ENCODE data around the gene EVI2A.
A peak's percentile ranks its signal among the peaks of the same experiment; 100 is the strongest.
"Not testable (repeated sequence)": the region's sequence is repeated elsewhere in the genome, so short reads cannot be mapped to it uniquely, and the experiment has no call there.

Gene EVI2A

DNA sequence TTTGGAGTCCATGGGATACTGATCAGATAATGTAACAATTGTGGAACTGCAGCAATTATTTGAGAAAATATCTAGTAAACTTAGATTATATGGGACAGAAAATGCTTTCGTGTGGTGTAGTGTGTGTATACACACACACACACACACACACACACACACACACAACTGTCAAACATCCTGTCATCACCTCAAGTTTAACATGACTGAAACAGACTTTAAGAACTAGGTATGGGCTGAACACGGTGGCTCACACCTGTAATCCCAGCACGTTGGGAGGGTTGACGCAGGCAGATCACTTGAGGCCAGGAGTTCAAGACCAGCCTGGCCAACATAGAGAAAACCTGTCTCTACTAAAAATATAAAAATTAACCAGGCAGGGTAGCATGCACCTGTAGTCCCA lies 544 bp upstream of the EVI2A start:
- DNase-seq (ENCODE audit: low spot score in 2 of 2) (no peak), ATAC-seq (ENCODE audit: low read depth) (no peak)
- peaks cover 12% of the 10 kb centered on the region for H3K36me3 Mint-ChIP-seq
- H3K9me3 Mint-ChIP-seq, result no peaks in the 10 kb centered on the region
- peak overlapping the region; percentile 84 for H3K4me3 Mint-ChIP-seq
- peaks cover 15% of the 10 kb centered on the region for H3K4me1 Mint-ChIP-seq
- peak overlapping the region; percentile 85 for H3K27ac Mint-ChIP-seq
- H3K27me3 Mint-ChIP-seq, result no peaks in the 10 kb centered on the region

DNA sequence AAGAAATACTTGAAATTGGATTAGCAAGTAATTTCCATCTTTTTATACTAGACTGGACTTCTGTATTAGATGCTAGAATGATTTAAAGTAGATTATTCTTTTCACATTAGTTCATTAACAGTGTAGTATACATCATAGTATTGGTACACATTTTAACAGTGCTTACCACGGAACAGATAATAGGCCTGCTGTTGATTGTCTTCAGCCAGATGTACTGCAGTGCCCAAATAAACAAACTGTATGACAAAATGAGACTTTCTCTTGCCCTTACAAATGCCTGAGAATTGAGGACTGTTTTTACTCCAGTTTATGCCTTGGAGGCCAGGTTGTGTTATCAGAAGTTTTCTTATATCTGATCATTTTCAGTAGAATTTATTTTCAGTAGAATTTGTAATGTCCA lies 631 bp downstream of the EVI2A start:
- Mint-ChIP-seq H3K27me3 (no peaks in the 10 kb centered on the region), H3K36me3 (peaks cover 6% of the 10 kb centered on the region), H3K27ac (peak overlapping the region; percentile 85), H3K4me1 (peaks cover 17% of the 10 kb centered on the region), H3K4me3 (peak overlapping the region; percentile 84), H3K9me3 (no peaks in the 10 kb centered on the region)
- DNase-seq (ENCODE audit: low spot score in 2 of 2) (no peak), ATAC-seq (ENCODE audit: low read depth) (no peak)

DNA sequence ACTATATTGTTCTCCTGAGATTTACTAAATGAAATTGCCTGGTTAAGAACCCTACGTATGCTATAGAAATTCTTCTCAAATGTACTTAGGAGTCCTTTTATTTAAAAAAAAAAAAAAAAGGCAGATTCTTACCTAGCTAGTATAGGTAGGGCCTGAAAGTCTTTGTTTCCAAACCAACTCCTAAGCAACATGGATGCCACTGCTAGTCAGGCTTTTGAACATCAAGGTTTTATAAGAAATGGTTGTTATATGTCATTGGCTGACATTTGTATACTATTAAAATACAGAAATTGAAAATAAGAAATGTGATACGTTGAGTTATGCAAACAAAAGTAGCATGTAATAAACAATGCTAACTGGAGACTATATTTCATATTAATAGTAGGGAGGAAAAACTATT lies 1.2 kb downstream of the EVI2A start:
- Mint-ChIP-seq H3K27me3 (no peaks in the 10 kb centered on the region), H3K4me3 (peak overlapping the region; percentile 84), H3K9me3 (no peaks in the 10 kb centered on the region), H3K27ac (no peak overlapping the region), H3K4me1 (peaks cover 17% of the 10 kb centered on the region), H3K36me3 (peaks cover 4% of the 10 kb centered on the region)
- no peak for ATAC-seq (ENCODE audit: low read depth)
- DNase-seq (ENCODE audit: low spot score in 2 of 2), result no peak

DNA sequence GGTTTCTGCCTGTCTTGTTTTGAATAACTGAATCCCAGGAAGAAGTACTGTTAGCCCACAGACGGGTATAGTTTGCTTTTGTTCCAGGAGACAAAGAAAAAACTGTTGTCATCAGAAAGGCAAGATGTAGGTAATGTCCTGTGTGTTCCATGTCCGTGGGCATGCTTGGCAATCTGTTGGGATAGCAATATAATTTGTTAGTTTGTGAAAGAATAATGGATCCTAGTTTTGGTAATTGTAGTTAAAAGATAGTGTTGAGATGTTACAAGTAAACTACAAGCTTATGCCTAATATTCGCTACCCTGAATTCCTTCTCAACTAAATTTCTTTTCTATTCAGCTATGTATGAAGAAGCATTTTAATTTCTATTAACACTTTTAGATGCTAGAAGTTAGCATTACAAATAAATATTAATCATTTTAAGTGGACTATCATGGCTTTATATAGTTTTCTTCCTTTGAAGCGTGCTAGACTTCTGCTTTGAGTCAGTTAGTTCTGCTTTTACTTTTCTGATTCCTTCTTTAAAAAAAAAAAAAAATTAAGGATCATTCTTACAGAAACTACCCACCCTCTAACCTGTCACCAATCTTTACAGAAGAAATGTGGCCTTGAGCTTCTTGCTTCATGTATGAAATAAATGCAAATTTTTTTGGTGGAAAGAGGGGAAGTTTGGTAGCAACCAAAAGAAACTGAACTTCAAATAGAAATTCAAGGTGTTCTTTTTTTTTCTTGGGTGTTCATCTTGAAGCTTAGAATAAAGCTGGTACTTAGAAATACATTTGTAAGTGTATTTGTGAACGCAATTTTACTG lies 2.4 kb downstream of the EVI2A start:
- Mint-ChIP-seq H3K9me3 (no peaks in the 10 kb centered on the region), H3K4me1 (peaks cover 21% of the 10 kb centered on the region), H3K4me3 (peak overlapping the region; percentile 88), H3K27ac (peak overlapping the region; percentile 92), H3K36me3 (peaks cover 4% of the 10 kb centered on the region), H3K27me3 (no peaks in the 10 kb centered on the region)
- DNase-seq (ENCODE audit: low spot score in 2 of 2), result peak in 1 of 2 donors; percentile 56
- peak; percentile 76 for ATAC-seq (ENCODE audit: low read depth)

DNA sequence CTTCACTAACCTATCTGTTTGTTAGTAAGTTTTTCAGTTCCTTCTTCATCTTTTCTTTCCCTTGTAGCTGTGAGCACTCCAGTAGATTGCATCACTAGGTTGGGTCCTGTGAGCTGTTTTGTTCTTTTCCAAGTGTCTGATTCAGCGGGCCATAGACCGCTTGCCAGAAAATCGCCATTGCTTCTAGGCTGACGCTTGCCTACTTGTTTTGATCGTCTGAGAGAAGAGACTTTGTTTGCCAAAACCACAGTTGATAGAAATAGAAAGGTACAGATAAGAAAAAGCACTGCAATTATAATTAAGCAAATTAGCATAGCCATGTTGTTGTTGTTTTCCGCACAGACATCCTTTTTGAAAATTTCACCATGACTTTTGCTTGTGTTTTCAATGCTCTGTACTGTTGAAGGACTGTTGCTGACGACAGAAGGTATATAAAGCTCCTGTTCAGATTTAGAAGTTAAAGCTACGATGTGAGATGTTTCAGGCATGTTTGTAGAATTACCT lies 3.1 kb downstream of the EVI2A start:
- no peak for DNase-seq (ENCODE audit: low spot score in 2 of 2)
- Mint-ChIP-seq H3K27ac (peak overlapping the region; percentile 92), H3K4me3 (peak overlapping the region; percentile 88), H3K9me3 (no peaks in the 10 kb centered on the region), H3K4me1 (peaks cover 17% of the 10 kb centered on the region), H3K36me3 (peaks cover 4% of the 10 kb centered on the region), H3K27me3 (no peaks in the 10 kb centered on the region)
- peak; percentile 9 for ATAC-seq (ENCODE audit: low read depth)

DNA sequence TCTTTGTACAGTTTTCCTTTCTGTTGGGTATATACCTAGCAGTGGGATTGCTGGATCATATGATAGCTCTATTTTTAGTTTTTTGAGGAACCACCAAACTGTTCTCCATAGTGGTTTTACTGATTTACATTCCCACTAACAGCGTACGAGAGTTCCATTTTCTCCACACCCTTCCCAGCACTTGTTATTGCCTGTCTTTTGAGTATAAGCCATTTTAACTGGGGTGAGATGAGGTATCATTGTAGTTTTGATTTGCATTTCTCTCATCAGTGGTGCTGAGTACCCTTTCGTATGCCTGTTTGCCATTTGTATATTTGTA lies 6.7 kb downstream of the EVI2A start:
- Mint-ChIP-seq H3K4me1 (peaks cover 19% of the 10 kb centered on the region), H3K27me3 (no peaks in the 10 kb centered on the region), H3K27ac (peak overlapping the region; percentile 92), H3K4me3 (peak overlapping the region; percentile 70), H3K36me3 (peaks cover 19% of the 10 kb centered on the region), H3K9me3 (no peaks in the 10 kb centered on the region)
- no peak for DNase-seq (ENCODE audit: low spot score in 2 of 2)
- ATAC-seq (ENCODE audit: low read depth), result no peak

DNA sequence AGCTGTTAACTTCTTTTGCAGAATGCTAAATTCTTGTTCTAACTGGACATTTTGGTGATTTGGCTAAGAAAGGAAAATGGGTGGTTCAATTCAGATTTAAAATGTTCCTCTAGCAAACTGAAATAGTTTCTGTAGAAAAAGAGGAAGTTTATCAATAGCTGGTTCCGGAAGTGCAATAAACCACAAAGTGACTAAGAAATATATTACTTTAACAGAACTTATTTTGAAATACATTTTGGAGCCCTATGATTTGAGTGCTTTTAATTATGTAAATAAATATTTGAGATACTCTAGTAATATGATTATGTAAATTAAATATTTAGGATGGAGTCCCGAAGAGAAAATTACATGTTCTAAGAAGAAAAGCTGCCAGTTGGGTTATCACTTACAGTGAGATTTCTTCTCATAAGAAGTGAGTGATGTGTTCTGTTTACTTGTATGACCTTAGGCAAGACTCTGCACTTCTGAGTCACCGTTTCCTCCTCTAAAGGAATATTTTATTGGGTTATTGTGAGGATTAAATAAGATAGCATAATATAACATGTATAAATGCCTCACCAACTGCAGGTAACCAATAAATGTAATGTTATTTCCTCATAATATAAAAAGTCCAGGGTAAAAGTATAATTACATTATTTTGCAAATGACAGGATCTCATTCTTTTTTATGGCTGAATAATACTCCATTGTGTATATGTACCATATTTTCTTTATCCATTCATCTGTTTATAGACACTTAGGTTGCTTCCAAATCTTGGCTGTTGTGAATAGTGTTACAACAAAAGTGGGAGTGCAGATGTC lies 7.2 kb downstream of the EVI2A start, which contains the start of gene EVI2B:
TSS of gene EVI2B (minus strand) at position 73 of the 800 bp plus-strand sequence. CDS start 8,445 bp downstream, outside the sequence.
- peaks cover 22% of the 10 kb centered on the region for H3K4me1 Mint-ChIP-seq

DNA sequence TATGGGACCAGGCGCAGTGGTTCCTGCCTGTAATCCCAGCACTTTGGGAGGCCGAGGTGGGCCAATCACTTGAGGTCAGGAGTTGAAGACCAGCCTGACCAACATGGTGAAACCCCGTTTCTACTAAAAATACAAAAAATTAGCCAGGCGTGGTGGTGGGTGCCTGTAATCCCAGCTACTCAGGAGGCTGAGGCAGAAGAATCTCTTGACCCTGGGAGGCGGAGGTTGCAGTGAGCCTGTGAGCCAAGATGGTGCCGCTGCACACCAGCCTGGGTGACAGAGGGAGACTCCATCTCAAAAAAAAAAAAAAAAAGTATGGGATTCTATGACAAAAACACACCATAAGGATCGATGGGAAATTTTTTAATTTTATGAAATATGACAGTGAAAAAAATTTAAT lies 9.2 kb downstream of the EVI2A start:
- H3K9me3 Mint-ChIP-seq, result not testable (repeated sequence)
- peak; percentile 21 for ATAC-seq (ENCODE audit: low read depth)

More for the DNA sequence above, 7.2 kb downstream of the EVI2A start, which contains the start of gene EVI2B:
- Mint-ChIP-seq H3K27ac (peak within 1 kb of the TSS; percentile 92), H3K27me3 (no peaks in the 10 kb centered on the region), H3K4me3 (peak within 1 kb of the TSS; percentile 96), H3K36me3 (peaks cover 19% of the 10 kb centered on the region), H3K9me3 (no peaks in the 10 kb centered on the region)
- DNase-seq (ENCODE audit: low spot score in 2 of 2) (peak in 1 of 2 donors; percentile 32), ATAC-seq (ENCODE audit: low read depth) (peak; percentile 51)

DNA sequence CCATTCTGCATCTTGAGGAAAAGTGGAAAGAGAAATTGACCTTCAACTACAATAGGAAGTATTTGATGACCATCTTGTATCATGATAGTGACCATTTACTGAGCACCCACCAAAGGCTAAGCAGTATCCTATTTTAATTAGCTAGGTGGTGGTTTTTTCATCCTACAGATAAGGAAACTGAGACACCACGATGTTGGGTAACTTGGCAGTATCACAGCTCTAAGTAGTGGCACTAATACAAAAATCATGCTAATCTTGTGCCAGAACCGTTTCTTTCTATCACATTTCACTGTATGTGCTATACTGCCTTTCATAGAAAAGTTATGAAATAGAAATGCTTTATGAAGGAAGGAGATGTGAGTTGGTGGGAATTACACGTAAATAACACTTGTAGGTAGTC lies 9.9 kb downstream of the EVI2A start:
- no peaks in the 10 kb centered on the region for H3K27me3 Mint-ChIP-seq
- no peak for DNase-seq (ENCODE audit: low spot score in 2 of 2)
- H3K4me1 Mint-ChIP-seq, result peaks cover 29% of the 10 kb centered on the region
- no peaks in the 10 kb centered on the region for H3K9me3 Mint-ChIP-seq
- peak overlapping the region; percentile 90 for H3K27ac Mint-ChIP-seq
- ATAC-seq (ENCODE audit: low read depth), result no peak
- H3K36me3 Mint-ChIP-seq, result peaks cover 20% of the 10 kb centered on the region
- H3K4me3 Mint-ChIP-seq, result peak overlapping the region; percentile 82

More for the DNA sequence above, 9.2 kb downstream of the EVI2A start:
- peak in 1 of 2 donors; percentile 22 for DNase-seq (ENCODE audit: low spot score in 2 of 2)
- H3K4me3 Mint-ChIP-seq, result peak overlapping the region; percentile 82
- peak overlapping the region; percentile 90 for H3K27ac Mint-ChIP-seq
- H3K4me1 Mint-ChIP-seq, result peaks cover 28% of the 10 kb centered on the region
- not testable (repeated sequence) for H3K27me3 Mint-ChIP-seq
- H3K36me3 Mint-ChIP-seq, result peaks cover 19% of the 10 kb centered on the region

DNA sequence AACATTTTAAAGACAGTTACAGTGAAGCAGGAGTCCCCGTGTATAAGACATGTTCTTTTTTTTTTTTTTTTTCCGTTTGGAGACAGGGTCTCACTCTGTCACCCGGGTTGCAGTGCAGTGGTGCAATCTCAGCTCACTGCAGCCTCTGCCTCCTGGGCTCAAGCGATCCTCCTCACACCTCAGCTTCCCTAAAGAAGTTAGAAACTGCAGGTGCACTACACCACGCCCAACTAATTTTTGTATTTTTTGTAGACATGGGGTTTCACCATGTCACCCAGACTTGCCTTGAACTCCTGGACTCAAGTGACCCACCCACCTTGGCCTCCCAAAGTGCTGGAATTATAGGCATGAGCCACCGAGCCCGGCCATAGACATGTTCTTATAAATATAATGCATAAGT lies 10.5 kb downstream of the EVI2A start:
- H3K4me1 Mint-ChIP-seq, result peaks cover 34% of the 10 kb centered on the region
- H3K36me3 Mint-ChIP-seq, result peaks cover 26% of the 10 kb centered on the region
- H3K4me3 Mint-ChIP-seq, result peak overlapping the region; percentile 82

DNA sequence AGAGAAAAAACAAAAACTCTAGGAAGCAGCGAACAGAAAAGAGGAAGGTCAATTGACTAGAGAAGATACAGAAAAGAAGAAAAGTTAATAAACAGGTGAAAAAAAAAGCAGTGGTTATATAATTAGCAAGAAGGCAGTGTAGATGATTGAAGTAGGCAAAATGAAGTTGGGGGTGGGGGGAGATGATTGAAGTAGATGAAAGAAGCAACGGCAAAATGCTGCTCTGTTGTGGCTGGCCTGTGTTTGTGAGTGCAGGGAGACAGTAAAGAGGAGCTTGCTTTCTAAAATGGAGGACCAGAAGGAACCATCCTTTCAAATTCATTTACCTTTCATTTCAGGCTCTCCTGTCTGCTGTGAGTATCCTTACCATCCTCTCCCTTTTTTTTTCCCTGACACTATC lies 11.2 kb downstream of the EVI2A start:
- Mint-ChIP-seq H3K27me3 (no peaks in the 10 kb centered on the region), H3K4me3 (peak overlapping the region; percentile 82), H3K36me3 (peaks cover 32% of the 10 kb centered on the region), H3K27ac (peak overlapping the region; percentile 90), H3K4me1 (peaks cover 37% of the 10 kb centered on the region), H3K9me3 (no peaks in the 10 kb centered on the region)
- DNase-seq (ENCODE audit: low spot score in 2 of 2), result no peak
- peak; percentile 14 for ATAC-seq (ENCODE audit: low read depth)

More for the DNA sequence above, 10.5 kb downstream of the EVI2A start:
- no peak for DNase-seq (ENCODE audit: low spot score in 2 of 2)
- Mint-ChIP-seq H3K9me3 (no peaks in the 10 kb centered on the region), H3K27me3 (no peaks in the 10 kb centered on the region), H3K27ac (peak overlapping the region; percentile 90)
- ATAC-seq (ENCODE audit: low read depth), result no peak

DNA sequence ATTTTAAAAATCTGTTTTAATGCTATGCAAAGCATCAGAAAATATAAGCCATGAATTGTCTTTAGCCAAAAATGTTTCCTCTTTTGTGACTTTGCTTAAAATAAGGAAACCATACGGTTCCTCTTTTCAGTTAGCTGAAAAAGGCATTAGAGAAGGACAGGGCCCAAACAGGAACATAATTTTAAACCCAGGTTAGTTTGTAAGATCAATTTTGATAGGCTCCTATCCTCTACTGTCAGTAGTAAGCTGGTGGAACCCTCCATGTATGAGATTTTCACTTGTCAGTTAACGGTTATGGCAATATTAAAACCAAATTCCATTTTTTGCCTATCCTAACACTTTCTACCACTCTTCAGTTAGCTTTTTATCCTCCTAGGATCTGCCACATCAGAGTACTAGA lies 11.9 kb downstream of the EVI2A start:
- Mint-ChIP-seq H3K27me3 (no peaks in the 10 kb centered on the region), H3K4me1 (peaks cover 40% of the 10 kb centered on the region), H3K4me3 (peak overlapping the region; percentile 82), H3K9me3 (peaks cover 4% of the 10 kb centered on the region), H3K27ac (peak overlapping the region; percentile 90), H3K36me3 (peaks cover 39% of the 10 kb centered on the region)
- DNase-seq (ENCODE audit: low spot score in 2 of 2) (peak in 1 of 2 donors; percentile 69), ATAC-seq (ENCODE audit: low read depth) (peak; percentile 81)

DNA sequence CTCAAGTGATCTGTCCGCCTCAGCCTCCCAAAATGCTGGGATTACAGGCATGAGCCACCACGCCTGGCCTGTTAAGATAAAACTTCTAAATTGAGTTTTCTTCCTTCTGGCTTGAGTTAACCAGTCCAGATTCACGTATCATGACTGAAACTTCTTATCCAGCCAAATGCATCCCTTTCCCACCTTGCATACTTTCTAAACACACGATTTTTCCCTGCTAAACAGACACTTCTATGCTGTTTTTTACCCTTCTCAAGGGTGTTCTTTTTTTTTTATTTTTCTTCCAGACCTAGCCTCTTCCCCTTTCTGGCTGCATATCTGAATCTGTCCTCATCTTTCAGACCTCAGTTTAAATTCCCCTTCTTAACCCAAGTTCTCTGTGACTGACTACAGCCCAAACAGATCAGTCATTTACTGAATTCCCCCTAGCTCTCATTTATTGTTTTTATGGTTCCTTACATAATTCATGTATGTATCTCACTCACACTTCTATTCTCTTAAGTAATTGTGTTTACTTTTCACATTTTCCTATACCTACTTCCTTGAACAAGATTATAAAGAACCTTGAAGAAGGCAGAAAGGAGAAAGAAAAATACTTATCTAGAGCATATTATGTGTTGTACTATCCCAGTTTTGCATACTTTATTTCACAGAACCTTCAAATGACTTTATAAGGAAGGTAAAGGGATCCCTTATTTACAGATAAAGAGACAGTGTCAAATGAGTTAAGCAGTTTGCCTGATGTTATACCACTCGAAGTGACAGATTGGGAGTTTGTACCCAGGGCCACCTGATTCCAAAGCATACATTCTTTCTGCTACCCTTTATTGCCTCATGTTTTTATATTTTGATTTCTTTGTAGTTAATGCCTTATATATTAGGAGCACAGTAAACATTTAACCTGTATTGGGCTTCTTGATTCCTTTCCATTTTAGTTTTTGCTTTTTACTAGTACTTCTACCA lies 12.8 kb downstream of the EVI2A start:
- ATAC-seq (ENCODE audit: low read depth), result peak; percentile 45
- no peak for DNase-seq (ENCODE audit: low spot score in 2 of 2)
- H3K4me3 Mint-ChIP-seq, result peak overlapping the region; percentile 82
- H3K9me3 Mint-ChIP-seq, result peaks cover 4% of the 10 kb centered on the region
- no peaks in the 10 kb centered on the region for H3K27me3 Mint-ChIP-seq
- peaks cover 46% of the 10 kb centered on the region for H3K36me3 Mint-ChIP-seq
- peaks cover 44% of the 10 kb centered on the region for H3K4me1 Mint-ChIP-seq
- H3K27ac Mint-ChIP-seq, result peak overlapping the region; percentile 90

Data from memory B cell (primary cell).